ENCODE results near the gene PROS1.
"Not testable (repeated sequence)": the region's sequence is repeated elsewhere in the genome, so short reads cannot be mapped to it uniquely, and the experiment has no call there.

PROS1 gene

GRCh38 chr3:93969997-93970396 lies 3.7 kb downstream of the PROS1 start:
- DNase-seq (ENCODE audit: low read depth, low spot score): no peak

DNA sequence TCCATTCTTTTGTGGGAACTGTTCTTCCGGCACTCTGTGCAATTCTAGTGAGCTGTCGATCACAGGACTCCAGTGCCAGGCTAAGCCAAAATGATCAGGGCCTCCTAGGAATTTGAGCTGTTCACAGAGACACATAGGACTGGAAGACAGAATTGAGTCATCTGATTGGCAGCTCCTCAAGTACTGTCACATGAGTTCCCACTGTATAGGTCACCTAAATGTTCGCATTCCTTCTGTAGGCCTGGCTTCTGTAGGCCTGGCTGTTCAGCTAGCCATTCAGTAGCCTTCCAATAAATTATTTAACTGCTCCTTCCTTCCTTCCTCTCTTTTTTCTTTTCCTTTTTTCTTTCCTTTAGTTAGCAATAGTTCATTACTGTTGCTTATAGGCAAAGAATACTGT lies 4.3 kb downstream of the PROS1 start:
- DNase-seq (ENCODE audit: low read depth, low spot score): no peak

DNA sequence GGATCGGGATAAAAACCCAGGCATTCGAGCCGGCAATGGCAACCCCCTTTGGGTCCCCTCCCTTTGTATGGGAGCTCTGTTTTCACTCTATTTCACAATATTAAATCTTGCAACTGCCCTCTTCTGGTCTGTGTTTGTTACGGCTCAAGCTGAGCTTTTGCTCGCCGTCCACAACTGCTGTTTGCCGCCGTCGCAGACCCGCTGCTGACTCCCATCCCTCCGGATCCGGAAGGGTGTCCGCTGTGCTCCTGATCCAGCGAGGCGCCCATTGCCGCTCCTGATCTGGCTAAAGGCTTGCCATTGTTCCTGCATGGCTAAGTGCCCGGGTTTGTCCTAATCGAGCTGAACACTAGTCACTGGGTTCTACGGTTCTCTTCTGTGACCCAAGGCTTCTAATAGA lies 8.6 kb downstream of the PROS1 start:
- DNase-seq (ENCODE audit: low read depth, low spot score): not testable (repeated sequence)

DNA sequence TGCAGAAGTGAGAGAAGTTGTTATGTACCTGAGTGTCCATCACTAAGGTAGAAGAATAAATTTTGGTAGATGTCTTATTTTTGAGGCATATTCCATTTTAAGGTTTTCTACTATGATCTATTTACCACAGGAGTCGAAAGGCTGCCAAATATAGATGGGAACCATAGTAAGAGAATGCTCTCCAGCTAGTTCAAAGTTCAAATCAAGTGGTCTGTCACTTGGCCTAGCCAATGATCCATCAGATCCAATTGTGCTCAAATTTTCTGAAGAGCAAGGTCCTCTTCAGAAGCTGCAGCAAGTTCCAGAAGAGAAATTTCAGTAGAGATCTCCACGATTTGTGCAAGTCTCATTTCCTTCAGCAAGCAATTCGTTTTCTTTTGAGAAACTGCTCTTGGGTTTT lies 10.9 kb downstream of the PROS1 start:
- no peak for DNase-seq (ENCODE audit: low read depth, low spot score)

DNA sequence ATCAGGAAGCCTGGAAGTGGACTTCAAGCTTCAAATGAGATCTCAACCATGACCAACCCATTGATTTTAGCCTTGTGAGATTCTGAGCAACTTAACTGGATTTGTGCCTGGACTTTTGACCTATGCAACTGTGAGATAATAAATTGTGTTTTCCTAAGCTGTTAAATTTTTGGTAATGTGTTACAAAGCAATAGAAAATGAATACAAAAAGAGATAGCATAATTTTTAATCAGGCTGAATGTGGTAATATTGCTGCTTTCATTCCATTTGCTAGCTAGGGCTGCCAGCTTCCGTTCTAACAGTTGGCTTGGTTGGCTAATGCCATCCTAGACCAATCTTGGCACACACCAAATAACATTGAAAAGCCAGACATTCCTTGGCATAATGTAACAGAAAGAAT lies 12.2 kb downstream of the PROS1 start:
- no peak for DNase-seq (ENCODE audit: low read depth, low spot score)

- no peak for DNase-seq (ENCODE audit: low read depth, low spot score)
Measured at GRCh38 chr3:93961026-93961425, 12.7 kb downstream of the PROS1 start.

GRCh38 chr3:93949958-93950357 lies 23.7 kb downstream of the PROS1 start:
- DNase-seq (ENCODE audit: low read depth, low spot score): not testable (repeated sequence)

DNA sequence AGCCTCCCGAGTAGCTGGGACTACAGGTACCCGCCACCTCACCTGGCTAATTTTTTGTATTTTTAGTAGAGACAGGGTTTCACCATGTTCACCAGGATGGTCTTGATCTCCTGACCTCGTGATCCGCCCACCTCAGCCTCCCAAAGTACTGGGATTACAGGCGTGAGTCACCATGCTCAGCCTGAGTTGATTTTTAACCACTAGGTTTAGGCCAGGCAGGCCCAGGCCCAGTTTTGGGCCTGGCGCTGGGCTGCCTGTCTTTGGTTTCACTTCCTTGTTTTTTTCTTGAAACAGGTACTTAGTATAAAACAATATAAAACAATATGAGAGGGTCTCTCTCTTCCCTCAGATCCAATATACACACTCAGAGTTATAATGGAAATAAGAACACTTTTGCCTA lies 36.2 kb downstream of the PROS1 start:
- not testable (repeated sequence) for DNase-seq (ENCODE audit: low read depth, low spot score)

DNA sequence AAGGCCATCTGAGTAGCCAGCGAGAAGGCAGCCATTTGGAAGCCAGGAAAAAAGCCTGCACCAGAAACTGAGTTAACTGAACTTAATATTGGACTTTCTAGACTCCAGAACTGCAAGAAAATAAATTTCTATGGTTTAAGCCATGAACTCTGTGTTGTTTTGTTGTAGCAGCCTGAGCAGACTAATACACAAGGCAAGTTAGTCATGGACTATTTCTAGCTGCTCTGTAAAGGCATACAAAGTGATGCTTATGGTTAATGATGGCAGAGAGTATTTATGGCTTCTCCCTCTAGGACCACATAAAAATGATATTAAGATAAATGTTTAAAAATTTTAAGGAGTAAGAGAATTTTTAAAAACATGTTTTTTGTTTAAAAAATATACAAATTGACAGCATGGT lies 37.1 kb downstream of the PROS1 start:
- DNase-seq (ENCODE audit: low read depth, low spot score): no peak

DNA sequence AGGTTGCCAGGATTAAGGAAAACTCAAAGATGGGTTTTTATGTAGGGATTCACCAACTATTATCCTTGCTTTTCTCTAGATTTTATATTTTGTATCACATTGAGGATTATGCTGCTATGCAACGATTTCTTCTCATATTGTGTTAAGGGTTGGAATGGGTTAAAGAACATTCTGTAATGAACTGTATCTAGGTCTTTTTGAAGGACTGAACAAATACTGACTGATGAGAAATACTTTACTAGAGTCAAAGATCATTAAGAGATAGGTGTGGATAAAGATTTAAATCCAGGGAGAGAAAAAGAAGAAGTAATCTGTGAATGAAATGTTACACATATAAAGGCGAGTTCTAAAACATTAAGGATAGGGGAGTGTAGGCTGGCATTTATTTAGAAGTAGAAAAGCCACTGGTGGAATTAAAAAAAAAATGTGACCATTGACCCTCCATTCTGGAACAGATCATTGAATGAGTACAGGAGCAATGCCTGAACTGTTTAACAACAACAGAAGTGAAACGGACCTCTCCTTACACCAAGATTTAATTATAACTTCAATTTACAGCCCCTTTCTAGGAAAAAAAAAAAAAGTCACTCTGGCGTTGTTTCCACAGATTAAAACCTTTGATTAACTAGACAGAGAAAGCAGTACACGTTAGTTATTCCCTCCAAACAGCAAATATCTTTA lies 39.2 kb downstream of the PROS1 start:
- DNase-seq (ENCODE audit: low read depth, low spot score): no peak

- DNase-seq (ENCODE audit: low read depth, low spot score): no peak
Measured at GRCh38 chr3:93931597-93932229, 42.0 kb downstream of the PROS1 start.

- no peak for DNase-seq (ENCODE audit: low read depth, low spot score)
Measured at GRCh38 chr3:93930041-93930440, 43.7 kb downstream of the PROS1 start.

GRCh38 chr3:93926789-93927188 lies 46.9 kb downstream of the PROS1 start:
- DNase-seq (ENCODE audit: low read depth, low spot score): no peak

GRCh38 chr3:93924491-93924890 lies 49.2 kb downstream of the PROS1 start:
- DNase-seq (ENCODE audit: low read depth, low spot score): no peak

- no peak for DNase-seq (ENCODE audit: low read depth, low spot score)
Measured at GRCh38 chr3:93923006-93923405, 50.7 kb downstream of the PROS1 start.

DNA sequence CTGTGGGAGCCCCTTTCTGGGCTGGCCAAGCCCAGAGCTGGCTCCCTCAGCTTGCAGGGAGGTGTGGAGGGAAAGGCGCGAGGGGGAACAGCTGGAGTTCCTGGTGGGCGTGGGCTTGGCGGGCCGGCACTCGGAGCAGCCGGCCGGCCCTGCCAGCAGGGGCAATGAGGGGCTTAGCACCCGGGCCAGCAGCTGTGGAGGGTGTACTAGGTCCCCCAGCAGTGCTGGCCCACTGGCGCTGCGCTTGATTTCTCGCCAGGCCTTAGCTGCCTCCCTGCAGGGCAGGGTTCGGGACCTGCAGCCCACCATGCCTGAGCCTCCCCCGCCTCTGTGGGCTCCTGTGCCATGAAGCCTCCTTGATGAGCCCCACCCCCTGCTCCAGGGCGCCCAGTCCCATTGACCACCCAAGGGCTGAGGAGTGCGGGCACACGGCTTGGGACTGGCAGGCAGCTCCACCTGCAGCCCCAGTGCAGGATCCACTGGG lies 56.1 kb downstream of the PROS1 start:
- not testable (repeated sequence) for DNase-seq (ENCODE audit: low read depth, low spot score)

- DNase-seq (ENCODE audit: low read depth, low spot score): not testable (repeated sequence)
Measured at GRCh38 chr3:93913623-93914022, 60.1 kb downstream of the PROS1 start.

- DNase-seq (ENCODE audit: low read depth, low spot score): no peak
Measured at GRCh38 chr3:93911206-93911605, 62.5 kb downstream of the PROS1 start.

- DNase-seq (ENCODE audit: low read depth, low spot score): no peak
Measured at GRCh38 chr3:93910097-93910496, 63.6 kb downstream of the PROS1 start.

GRCh38 chr3:93907132-93907531 lies 66.6 kb downstream of the PROS1 start:
- DNase-seq (ENCODE audit: low read depth, low spot score): no peak

- no peak for DNase-seq (ENCODE audit: low read depth, low spot score)
Measured at GRCh38 chr3:93906245-93906644, 67.5 kb downstream of the PROS1 start.

DNA sequence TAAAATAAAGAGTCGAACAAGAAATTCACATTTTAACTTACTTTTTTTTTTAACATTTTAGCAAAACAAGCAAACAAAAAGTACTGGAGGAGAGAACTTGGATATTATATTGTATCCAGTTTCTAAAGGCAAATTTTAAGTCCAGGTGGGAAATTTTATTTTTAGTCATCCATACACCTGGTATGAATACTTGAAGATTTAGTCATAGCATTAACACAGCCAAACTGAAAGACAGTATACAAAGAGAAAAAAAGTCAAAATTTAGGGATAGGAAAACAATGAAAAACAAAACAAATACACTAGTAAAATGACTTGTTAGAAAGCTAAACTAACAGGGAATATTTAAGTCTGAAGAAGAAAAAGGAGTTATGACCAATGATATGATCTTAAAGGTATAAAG lies 69.1 kb downstream of the PROS1 start:
- DNase-seq (ENCODE audit: low read depth, low spot score): no peak

- DNase-seq (ENCODE audit: low read depth, low spot score): not testable (repeated sequence)
Measured at GRCh38 chr3:93878250-93879017, 95.3 kb downstream of the PROS1 start.
